ENCODE data around the gene CTNNA1.

- TF ChIP-seq PATZ1 (CRISPR knock-in tag; IDR thresholded peaks at IDR 0.05; ENCODE audit: borderline replicate concordance) (no peak), ZFP30 (CRISPR knock-in tag; IDR thresholded peaks at IDR 0.05) (no peak), CREB5 (CRISPR knock-in tag; IDR thresholded peaks at IDR 0.05; ENCODE audit: low read depth) (no peak), PPARA (CRISPR knock-in tag; IDR thresholded peaks at IDR 0.05; ENCODE audit: borderline replicate concordance) (no peak), ZC3H10 (CRISPR knock-in tag; IDR thresholded peaks at IDR 0.05) (no peak), GLIS3 (CRISPR knock-in tag; IDR thresholded peaks at IDR 0.05) (no peak)
Measured at GRCh38 chr5:138737494-138738265, 15.5 kb upstream of the CTNNA1 start.

Measured in SK-N-SH treated with all-trans-retinoic acid at 6 μM for 48 hours (cell line).